GM12865 (cell line): ENCODE results near the gene ETFA.

Source experiments
- DNase-seq: peaks from one replicate; pipeline ENCODE4 v3.0.0; 2010; ENCODE audit warnings: low read depth
- H3K4me3 ChIP-seq: 2 replicates; pipeline ENCODE4 v1.5.1; 2011; ENCODE audit warnings: mild to moderate bottlenecking, low read depth, low read length, control low read depth
- TF ChIP-seq, protein P1 (sequence below): IDR thresholded peaks from 2 replicates; pipeline ENCODE4 v1.5.1; 2011; ENCODE audit warnings: low read length, control low read depth, low read depth, inconsistent platforms; ENCODE audit not compliant: insufficient read depth; ENCODE audit errors: missing control alignments

The ETFA gene

DNA sequence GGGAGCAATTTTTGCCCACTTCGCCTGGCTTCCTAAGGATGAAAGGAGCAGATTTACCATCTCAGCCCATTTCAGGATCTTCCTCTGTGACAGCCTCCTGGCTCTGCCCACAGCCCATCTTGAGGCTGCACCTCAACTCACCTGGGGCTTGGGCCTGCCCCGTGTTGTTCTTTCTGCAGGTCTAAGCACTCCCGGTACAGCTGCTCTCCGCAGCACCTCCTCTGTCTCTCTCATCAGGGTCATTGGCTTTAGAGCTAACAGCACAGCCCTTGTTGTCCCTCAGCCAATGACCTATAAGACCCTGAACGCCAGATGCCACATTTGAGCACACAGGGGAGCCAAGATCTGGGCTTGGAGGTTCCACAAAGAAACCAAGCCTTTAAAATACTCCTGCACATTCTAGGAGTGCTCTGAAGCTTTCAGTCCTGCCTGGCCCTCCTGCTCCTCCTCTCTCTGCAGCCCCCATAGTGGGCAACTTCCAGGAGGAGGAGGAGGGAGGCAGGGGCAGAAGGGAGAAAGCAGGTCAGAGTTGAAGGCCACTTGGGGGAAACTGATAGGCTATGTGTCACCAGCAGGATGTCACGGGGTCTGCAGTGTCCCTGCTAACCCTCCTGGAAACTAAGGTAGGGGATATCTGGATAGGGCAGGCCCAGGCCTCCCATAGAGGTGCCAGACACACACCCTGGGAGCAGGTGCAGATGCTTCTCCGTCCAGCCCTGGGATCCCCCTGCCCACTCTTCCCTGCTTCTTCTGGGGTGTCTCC lies 115.6 kb downstream of the ETFA start:
- TF ChIP-seq, protein P1, sequence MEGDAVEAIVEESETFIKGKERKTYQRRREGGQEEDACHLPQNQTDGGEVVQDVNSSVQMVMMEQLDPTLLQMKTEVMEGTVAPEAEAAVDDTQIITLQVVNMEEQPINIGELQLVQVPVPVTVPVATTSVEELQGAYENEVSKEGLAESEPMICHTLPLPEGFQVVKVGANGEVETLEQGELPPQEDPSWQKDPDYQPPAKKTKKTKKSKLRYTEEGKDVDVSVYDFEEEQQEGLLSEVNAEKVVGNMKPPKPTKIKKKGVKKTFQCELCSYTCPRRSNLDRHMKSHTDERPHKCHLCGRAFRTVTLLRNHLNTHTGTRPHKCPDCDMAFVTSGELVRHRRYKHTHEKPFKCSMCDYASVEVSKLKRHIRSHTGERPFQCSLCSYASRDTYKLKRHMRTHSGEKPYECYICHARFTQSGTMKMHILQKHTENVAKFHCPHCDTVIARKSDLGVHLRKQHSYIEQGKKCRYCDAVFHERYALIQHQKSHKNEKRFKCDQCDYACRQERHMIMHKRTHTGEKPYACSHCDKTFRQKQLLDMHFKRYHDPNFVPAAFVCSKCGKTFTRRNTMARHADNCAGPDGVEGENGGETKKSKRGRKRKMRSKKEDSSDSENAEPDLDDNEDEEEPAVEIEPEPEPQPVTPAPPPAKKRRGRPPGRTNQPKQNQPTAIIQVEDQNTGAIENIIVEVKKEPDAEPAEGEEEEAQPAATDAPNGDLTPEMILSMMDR, result no peak
- no peak overlapping the region for H3K4me3 ChIP-seq
- DNase-seq, result no peak

DNA sequence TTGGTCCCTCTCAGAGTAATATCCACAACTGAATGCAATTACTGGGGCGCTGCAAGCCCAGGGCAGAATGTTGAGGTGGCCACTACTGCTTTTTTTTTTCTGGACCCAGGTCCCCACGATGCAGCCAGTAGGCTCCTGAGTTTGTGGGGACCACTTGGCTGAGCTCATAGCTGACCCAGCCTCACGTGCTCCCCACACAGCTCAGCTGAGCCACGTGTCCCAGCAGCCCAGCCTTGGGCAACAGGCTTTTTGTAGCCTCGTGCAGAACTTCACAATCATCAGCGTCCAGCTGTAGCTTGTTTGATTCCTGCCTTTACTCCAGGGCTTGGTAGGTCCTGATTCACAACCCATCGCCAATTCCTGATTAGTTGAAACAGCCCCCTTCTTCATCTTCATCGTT lies 117.3 kb downstream of the ETFA start:
- H3K4me3 ChIP-seq, result no peak overlapping the region
- no peak for DNase-seq
- TF ChIP-seq, protein P1, result no peak

DNA sequence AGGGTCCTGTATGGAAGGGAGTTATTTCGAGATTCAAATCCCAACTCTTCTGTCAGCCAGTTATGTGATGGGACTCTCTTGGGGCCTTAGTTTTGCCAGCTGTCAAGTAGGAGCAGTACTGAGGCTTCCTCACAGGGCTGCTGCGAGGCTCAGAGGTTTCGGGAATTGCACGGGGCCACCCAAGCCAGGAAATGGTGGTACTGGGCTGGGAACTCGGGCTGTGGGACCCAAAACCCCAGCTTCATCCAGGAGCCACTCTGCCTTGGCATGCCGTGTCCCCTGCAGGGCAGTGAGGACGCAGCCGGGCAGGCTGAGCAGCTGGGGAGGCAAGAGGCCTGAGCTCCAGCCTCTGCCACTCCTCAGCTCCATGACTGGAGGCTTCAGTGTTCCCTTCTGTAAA lies 118.6 kb downstream of the ETFA start:
- TF ChIP-seq, protein P1, result no peak

DNA sequence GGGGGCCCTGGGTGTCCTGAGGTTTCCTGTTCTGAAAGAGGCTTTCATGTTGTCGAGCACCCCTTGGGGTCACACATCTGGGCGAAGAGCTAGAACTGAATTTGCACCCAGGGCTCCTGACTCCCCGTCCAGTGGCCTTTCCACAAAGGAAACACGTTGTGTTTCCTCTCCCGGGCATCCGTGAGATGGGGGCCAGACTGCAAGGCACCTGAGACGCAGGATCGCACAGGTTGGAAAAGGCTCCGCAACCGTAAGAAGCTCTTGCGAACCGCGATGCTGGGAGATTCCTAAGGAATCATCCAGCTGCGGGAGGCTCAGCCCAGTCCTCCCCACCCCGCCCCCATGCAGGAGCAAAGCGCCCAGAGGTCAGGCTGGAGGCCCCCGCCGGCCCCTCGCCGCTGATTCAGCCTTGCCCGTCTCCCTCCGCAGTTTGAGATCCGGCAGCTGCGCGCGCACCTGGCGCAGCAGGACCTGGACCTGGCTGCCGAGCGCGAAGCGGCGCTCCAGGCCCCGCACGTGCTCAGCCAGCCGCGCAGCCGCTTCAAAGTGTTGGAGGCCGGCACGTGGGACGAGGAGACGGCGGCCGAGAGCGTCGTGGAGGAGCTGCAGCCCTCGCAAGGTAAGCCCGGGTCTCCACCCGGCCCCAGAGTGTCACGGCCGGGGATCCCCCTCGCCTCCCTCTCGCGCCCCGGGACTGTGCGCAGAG lies 119.6 kb downstream of the ETFA start:
- TF ChIP-seq, protein P1, result no peak
- DNase-seq, result peak; percentile 25
- peak overlapping the region; percentile 42 for H3K4me3 ChIP-seq

More for the DNA sequence above, 118.6 kb downstream of the ETFA start:
- no peak for DNase-seq
- no peak overlapping the region for H3K4me3 ChIP-seq

DNA sequence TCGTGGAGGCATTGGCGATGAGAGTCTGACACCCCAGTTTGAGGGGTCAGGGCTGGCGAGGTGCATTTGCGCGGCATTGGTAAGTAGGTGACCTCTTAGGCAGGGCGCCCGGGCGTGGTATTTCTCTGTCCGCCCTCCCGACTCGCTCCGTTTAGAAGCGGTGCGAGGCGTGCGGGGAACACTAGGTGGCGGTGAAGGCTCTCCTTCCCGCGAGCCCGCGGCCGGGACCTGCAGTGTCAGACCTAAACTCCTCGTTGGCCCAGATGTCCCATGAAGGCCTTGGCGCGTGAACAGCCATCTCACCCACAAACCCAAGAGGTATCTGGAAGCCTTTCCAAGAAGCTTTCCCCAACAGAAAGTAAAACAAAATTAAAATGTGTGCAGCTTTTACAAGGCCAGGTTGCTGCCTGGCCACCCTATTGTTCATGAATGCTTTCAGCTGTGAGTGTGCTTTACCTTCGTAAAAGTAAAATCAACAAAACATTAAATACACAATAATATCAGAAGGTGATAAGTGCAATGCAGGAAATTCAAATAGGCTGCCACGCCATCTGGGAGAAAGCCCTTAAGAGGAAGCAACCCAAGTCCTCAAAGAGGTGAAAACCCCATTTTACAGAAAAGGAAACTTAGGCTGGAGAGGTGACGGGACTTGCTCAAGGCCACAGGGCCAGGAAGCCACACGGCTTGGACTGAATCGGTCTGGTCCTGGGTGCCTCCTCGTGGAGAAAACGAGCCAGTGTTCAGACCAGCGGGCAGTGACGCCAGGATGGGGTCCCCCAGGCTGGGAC lies 120.3 kb downstream of the ETFA start:
- peak; percentile 89 for DNase-seq
- TF ChIP-seq, protein P1, result peak; percentile 94
- H3K4me3 ChIP-seq, result peak overlapping the region; percentile 42

DNA sequence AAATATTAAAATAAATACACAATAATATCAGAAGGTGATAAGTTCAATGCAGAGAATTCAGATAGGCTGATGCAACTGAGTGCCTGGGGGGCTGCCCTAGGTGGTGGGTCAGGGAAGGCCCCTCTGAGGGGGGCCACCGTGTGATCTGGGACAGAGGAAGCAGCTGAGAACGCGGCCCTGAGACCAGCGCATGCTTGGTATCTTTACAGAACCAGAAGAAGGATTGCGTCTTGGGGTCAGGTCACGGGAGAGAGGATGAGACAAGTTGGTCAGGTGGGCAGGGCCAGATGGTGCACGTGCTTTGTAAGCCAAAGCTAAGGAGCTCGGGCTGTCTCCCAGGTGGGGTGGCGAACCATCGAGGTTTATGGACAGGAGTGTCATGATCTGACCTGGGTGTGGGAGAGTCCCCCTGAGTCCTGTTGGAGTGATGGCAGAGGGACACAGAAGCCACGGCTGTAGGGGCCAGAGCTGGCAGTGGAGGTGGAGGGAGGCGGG lies 121.2 kb downstream of the ETFA start:
- TF ChIP-seq, protein P1, result no peak
- no peak overlapping the region for H3K4me3 ChIP-seq
- no peak for DNase-seq
